Measurements from ENCODE around the gene MAN1A1. TPM values are rescaled to one million over a fixed set of nuclear protein-coding genes. Genes with fewer than 3 reads are reported as not detected.

Gene MAN1A1
- total RNA-seq, 1 experiment from 2014 or later = 6.8 TPM

DNA sequence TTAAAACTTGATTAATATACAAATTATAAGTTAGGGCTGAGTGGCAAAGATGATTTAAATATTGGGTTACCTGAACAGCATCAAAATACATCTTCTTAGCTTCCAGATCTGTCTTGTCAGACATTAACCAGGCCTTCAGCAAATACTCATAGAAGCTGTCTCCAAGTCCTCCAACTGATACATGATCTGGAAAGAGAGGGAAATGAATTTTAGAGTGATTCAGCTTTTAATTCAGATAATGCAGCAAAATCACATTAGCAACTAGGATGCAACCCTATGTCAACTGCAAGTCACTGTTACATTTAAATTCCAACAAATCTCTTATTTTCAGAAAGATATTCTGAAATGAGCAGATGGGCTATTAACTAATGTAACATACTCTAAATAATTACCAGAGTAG lies 155.9 kb downstream of the MAN1A1 start (continued):
- TF ChIP-seq, protein P1, sequence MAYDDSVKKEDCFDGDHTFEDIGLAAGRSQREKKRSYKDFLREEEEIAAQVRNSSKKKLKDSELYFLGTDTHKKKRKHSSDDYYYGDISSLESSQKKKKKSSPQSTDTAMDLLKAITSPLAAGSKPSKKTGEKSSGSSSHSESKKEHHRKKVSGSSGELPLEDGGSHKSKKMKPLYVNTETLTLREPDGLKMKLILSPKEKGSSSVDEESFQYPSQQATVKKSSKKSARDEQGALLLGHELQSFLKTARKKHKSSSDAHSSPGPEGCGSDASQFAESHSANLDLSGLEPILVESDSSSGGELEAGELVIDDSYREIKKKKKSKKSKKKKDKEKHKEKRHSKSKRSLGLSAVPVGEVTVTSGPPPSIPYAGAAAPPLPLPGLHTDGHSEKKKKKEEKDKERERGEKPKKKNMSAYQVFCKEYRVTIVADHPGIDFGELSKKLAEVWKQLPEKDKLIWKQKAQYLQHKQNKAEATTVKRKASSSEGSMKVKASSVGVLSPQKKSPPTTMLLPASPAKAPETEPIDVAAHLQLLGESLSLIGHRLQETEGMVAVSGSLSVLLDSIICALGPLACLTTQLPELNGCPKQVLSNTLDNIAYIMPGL (CRISPR knock-in tag; IDR thresholded peaks at IDR 0.05) = no peak
- TF ChIP-seq PRRX2 (CRISPR knock-in tag; IDR thresholded peaks at IDR 0.05) (no peak), FOXJ3 (CRISPR knock-in tag; IDR thresholded peaks at IDR 0.05; ENCODE audit: borderline replicate concordance) (no peak), ZNF671 (CRISPR knock-in tag; IDR thresholded peaks at IDR 0.05) (no peak), NR1H2 (CRISPR knock-in tag; IDR thresholded peaks at IDR 0.05) (no peak)
- TF ChIP-seq, protein P2, sequence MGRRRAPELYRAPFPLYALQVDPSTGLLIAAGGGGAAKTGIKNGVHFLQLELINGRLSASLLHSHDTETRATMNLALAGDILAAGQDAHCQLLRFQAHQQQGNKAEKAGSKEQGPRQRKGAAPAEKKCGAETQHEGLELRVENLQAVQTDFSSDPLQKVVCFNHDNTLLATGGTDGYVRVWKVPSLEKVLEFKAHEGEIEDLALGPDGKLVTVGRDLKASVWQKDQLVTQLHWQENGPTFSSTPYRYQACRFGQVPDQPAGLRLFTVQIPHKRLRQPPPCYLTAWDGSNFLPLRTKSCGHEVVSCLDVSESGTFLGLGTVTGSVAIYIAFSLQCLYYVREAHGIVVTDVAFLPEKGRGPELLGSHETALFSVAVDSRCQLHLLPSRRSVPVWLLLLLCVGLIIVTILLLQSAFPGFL (CRISPR knock-in tag; IDR thresholded peaks at IDR 0.05; ENCODE audit: borderline replicate concordance) = no peak
- TF ChIP-seq, protein P3, sequence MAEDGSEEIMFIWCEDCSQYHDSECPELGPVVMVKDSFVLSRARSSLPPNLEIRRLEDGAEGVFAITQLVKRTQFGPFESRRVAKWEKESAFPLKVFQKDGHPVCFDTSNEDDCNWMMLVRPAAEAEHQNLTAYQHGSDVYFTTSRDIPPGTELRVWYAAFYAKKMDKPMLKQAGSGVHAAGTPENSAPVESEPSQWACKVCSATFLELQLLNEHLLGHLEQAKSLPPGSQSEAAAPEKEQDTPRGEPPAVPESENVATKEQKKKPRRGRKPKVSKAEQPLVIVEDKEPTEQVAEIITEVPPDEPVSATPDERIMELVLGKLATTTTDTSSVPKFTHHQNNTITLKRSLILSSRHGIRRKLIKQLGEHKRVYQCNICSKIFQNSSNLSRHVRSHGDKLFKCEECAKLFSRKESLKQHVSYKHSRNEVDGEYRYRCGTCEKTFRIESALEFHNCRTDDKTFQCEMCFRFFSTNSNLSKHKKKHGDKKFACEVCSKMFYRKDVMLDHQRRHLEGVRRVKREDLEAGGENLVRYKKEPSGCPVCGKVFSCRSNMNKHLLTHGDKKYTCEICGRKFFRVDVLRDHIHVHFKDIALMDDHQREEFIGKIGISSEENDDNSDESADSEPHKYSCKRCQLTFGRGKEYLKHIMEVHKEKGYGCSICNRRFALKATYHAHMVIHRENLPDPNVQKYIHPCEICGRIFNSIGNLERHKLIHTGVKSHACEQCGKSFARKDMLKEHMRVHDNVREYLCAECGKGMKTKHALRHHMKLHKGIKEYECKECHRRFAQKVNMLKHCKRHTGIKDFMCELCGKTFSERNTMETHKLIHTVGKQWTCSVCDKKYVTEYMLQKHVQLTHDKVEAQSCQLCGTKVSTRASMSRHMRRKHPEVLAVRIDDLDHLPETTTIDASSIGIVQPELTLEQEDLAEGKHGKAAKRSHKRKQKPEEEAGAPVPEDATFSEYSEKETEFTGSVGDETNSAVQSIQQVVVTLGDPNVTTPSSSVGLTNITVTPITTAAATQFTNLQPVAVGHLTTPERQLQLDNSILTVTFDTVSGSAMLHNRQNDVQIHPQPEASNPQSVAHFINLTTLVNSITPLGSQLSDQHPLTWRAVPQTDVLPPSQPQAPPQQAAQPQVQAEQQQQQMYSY (CRISPR knock-in tag; IDR thresholded peaks at IDR 0.05) = no peak
- TF ChIP-seq, protein P4, sequence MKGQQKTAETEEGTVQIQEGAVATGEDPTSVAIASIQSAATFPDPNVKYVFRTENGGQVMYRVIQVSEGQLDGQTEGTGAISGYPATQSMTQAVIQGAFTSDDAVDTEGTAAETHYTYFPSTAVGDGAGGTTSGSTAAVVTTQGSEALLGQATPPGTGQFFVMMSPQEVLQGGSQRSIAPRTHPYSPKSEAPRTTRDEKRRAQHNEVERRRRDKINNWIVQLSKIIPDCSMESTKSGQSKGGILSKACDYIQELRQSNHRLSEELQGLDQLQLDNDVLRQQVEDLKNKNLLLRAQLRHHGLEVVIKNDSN (CRISPR knock-in tag; IDR thresholded peaks at IDR 0.05) = no peak

DNA sequence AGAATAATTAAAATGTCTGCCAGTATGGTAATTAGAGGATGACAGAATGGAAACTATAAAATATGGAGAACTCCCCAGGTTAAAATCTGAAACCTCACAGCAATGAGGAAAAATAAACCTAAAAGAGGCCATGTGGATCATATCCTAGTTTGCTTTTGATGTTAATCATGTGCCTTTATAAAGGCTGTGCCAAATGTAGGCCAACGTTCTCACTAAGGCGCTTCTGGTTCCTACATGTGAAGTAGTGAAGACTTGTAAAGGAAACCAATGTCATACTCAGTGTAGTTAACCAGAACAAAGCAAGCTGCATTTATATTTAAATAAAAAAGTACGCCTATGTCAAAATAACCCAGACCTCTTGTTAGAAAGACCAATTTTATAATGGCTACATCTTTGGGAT lies 157.4 kb downstream of the MAN1A1 start:
- Mint-ChIP-seq H3K27ac (no peak overlapping the region), H3K4me1 (peaks cover 11% of the 10 kb centered on the region), H3K27me3 (ENCODE audit: low read depth) (no peaks in the 10 kb centered on the region), H3K9me3 (no peaks in the 10 kb centered on the region), H3K36me3 (no peaks in the 10 kb centered on the region), H3K4me3 (no peak overlapping the region)
- no peak for DNase-seq (ENCODE audit: low spot score)
- TF ChIP-seq, protein P5, sequence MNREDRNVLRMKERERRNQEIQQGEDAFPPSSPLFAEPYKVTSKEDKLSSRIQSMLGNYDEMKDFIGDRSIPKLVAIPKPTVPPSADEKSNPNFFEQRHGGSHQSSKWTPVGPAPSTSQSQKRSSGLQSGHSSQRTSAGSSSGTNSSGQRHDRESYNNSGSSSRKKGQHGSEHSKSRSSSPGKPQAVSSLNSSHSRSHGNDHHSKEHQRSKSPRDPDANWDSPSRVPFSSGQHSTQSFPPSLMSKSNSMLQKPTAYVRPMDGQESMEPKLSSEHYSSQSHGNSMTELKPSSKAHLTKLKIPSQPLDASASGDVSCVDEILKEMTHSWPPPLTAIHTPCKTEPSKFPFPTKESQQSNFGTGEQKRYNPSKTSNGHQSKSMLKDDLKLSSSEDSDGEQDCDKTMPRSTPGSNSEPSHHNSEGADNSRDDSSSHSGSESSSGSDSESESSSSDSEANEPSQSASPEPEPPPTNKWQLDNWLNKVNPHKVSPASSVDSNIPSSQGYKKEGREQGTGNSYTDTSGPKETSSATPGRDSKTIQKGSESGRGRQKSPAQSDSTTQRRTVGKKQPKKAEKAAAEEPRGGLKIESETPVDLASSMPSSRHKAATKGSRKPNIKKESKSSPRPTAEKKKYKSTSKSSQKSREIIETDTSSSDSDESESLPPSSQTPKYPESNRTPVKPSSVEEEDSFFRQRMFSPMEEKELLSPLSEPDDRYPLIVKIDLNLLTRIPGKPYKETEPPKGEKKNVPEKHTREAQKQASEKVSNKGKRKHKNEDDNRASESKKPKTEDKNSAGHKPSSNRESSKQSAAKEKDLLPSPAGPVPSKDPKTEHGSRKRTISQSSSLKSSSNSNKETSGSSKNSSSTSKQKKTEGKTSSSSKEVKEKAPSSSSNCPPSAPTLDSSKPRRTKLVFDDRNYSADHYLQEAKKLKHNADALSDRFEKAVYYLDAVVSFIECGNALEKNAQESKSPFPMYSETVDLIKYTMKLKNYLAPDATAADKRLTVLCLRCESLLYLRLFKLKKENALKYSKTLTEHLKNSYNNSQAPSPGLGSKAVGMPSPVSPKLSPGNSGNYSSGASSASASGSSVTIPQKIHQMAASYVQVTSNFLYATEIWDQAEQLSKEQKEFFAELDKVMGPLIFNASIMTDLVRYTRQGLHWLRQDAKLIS (CRISPR knock-in tag; IDR thresholded peaks at IDR 0.05; ENCODE audit: borderline replicate concordance) = no peak
- TF ChIP-seq FOXJ3 (CRISPR knock-in tag; IDR thresholded peaks at IDR 0.05; ENCODE audit: borderline replicate concordance) (no peak), NR2C2 (CRISPR knock-in tag; IDR thresholded peaks at IDR 0.05) (no peak), JUN (CRISPR knock-in tag; IDR thresholded peaks at IDR 0.05) (no peak), CBFB (CRISPR knock-in tag; IDR thresholded peaks at IDR 0.05; ENCODE audit: low read depth) (no peak), RELA (CRISPR knock-in tag; IDR thresholded peaks at IDR 0.05; ENCODE audit: borderline replicate concordance) (no peak), NR1H2 (CRISPR knock-in tag; IDR thresholded peaks at IDR 0.05) (no peak), ATF1 (CRISPR knock-in tag; IDR thresholded peaks at IDR 0.05) (no peak)
- TF ChIP-seq, protein P6, sequence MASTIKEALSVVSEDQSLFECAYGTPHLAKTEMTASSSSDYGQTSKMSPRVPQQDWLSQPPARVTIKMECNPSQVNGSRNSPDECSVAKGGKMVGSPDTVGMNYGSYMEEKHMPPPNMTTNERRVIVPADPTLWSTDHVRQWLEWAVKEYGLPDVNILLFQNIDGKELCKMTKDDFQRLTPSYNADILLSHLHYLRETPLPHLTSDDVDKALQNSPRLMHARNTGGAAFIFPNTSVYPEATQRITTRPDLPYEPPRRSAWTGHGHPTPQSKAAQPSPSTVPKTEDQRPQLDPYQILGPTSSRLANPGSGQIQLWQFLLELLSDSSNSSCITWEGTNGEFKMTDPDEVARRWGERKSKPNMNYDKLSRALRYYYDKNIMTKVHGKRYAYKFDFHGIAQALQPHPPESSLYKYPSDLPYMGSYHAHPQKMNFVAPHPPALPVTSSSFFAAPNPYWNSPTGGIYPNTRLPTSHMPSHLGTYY (CRISPR knock-in tag; IDR thresholded peaks at IDR 0.05) = no peak
- TF ChIP-seq, protein P7, sequence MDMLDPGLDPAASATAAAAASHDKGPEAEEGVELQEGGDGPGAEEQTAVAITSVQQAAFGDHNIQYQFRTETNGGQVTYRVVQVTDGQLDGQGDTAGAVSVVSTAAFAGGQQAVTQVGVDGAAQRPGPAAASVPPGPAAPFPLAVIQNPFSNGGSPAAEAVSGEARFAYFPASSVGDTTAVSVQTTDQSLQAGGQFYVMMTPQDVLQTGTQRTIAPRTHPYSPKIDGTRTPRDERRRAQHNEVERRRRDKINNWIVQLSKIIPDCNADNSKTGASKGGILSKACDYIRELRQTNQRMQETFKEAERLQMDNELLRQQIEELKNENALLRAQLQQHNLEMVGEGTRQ (CRISPR knock-in tag; IDR thresholded peaks at IDR 0.05) = no peak
- TF ChIP-seq, protein P8, sequence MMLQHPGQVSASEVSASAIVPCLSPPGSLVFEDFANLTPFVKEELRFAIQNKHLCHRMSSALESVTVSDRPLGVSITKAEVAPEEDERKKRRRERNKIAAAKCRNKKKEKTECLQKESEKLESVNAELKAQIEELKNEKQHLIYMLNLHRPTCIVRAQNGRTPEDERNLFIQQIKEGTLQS (CRISPR knock-in tag; conservative IDR thresholded peaks at IDR 0.05) = no peak
- TF ChIP-seq, protein P9, sequence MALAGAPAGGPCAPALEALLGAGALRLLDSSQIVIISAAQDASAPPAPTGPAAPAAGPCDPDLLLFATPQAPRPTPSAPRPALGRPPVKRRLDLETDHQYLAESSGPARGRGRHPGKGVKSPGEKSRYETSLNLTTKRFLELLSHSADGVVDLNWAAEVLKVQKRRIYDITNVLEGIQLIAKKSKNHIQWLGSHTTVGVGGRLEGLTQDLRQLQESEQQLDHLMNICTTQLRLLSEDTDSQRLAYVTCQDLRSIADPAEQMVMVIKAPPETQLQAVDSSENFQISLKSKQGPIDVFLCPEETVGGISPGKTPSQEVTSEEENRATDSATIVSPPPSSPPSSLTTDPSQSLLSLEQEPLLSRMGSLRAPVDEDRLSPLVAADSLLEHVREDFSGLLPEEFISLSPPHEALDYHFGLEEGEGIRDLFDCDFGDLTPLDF (CRISPR knock-in tag; IDR thresholded peaks at IDR 0.05) = no peak
- ChIA-PET POLR2A (no interaction called here), CTCF (no interaction called here)
- ATAC-seq = no peak
